Measurements from ENCODE around the gene F10. TPM values are rescaled to one million over a fixed set of nuclear protein-coding genes. Genes with fewer than 3 reads are reported as not detected.

F10 gene
- total RNA-seq, 2 donors from 2014 or later: 18.7 to 32.4 TPM

DNA sequence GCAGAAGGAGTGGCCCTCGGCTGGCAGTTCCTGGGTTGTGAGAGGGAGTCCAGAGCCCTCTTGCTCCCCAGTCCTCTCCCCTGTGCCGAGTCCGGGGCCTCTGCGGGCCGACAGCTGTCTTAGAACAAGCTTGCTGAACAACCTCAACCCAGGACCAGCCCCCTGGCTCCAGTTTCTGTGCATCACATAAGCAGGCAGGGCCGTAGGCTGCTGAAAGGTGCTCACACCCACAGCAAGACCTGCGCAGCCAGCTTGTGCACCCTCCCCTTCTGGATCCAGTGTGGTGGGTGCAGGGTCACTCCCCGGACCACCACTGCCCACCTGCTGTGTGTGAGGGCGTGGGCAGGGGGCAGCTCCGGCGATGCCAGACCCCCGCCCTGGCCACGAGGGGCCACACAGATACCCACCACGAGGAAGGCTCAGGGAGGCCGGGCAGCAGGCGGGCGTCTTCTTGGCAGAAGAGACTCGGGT lies 42.2 kb upstream of the F10 start:
- H3K36me3 Mint-ChIP-seq (ENCODE audit: low read depth): peaks cover 17% of the 10 kb centered on the region
- DNase-seq: no peak

DNA sequence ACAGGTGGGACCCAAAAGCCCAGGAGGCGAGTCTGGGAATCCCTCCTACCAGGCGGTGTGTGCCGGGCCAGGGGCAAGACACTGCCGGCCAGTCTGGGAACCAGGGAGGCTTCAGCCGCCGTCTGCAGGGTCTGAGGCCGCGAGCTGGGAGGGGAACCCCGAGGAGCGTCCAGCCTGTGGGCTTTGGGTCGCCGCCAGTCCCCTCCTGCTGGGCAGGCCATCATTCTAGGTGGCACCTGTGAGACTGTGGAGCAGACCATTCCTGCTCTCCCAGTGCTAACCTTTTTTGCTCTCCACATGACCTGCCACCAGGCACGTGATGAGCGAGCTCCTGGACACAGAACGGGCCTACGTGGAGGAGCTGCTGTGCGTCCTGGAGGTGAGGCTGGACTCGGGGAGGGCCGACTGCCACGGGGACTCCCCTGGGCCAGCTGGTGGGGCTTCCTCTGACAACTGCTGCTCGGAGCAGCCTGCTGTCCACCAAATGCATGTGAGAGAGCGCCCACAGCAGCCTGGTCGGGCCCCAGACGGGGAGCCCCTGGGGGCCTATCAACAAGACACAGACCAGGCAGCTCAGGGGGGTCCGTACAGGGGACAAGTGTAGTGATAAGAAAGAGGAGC lies 41.6 kb upstream of the F10 start:
- H3K27me3 ChIP-seq (ENCODE audit: control insufficient read depth, insufficient read depth, low read length, poor library complexity, severe bottlenecking): no peaks in the 10 kb centered on the region
- H3K36me3 ChIP-seq (ENCODE audit: control insufficient read depth, insufficient read depth, low read length): no peaks in the 10 kb centered on the region
- no peaks in the 10 kb centered on the region for H3K4me1 Mint-ChIP-seq
- H3K27ac Mint-ChIP-seq: no peak overlapping the region
- H3K4me1 ChIP-seq (ENCODE audit: control insufficient read depth, insufficient read depth, low read length): no peaks in the 10 kb centered on the region
- H3K9ac ChIP-seq (ENCODE audit: extremely low read depth, low read length, poor library complexity, severe bottlenecking): no peak overlapping the region
- no peaks in the 10 kb centered on the region for H3K9me3 ChIP-seq (ENCODE audit: control insufficient read depth, low read length)
- H3K27ac ChIP-seq (ENCODE audit: low read depth, low read length): no peak overlapping the region
- H3K4me3 Mint-ChIP-seq: no peak overlapping the region
- no peaks in the 10 kb centered on the region for H3K9me3 Mint-ChIP-seq
- DNase-seq: no peak
- WGBS, 2 experiments (ENCODE audit: insufficient coverage in 1 of 2, insufficient read length in 1 of 2): 93 to 98% methylated on average over 21 to 24 of the region's 25 CpGs
- H3K27me3 Mint-ChIP-seq (ENCODE audit: insufficient read depth): no peaks in the 10 kb centered on the region
- TF ChIP-seq, protein P1, sequence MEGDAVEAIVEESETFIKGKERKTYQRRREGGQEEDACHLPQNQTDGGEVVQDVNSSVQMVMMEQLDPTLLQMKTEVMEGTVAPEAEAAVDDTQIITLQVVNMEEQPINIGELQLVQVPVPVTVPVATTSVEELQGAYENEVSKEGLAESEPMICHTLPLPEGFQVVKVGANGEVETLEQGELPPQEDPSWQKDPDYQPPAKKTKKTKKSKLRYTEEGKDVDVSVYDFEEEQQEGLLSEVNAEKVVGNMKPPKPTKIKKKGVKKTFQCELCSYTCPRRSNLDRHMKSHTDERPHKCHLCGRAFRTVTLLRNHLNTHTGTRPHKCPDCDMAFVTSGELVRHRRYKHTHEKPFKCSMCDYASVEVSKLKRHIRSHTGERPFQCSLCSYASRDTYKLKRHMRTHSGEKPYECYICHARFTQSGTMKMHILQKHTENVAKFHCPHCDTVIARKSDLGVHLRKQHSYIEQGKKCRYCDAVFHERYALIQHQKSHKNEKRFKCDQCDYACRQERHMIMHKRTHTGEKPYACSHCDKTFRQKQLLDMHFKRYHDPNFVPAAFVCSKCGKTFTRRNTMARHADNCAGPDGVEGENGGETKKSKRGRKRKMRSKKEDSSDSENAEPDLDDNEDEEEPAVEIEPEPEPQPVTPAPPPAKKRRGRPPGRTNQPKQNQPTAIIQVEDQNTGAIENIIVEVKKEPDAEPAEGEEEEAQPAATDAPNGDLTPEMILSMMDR (conservative IDR thresholded peaks at IDR 0.05): no peak
- peaks cover 12% of the 10 kb centered on the region for H3K36me3 Mint-ChIP-seq (ENCODE audit: low read depth)
- H3K4me3 ChIP-seq (ENCODE audit: low read length): no peak overlapping the region

More for the DNA sequence above, 42.2 kb upstream of the F10 start:
- Mint-ChIP-seq H3K27me3 (ENCODE audit: insufficient read depth) (no peaks in the 10 kb centered on the region), H3K27ac (no peak overlapping the region), H3K4me3 (no peak overlapping the region), H3K9me3 (no peaks in the 10 kb centered on the region), H3K4me1 (no peaks in the 10 kb centered on the region)
- H3K36me3 ChIP-seq (ENCODE audit: control insufficient read depth, insufficient read depth, low read length): no peaks in the 10 kb centered on the region
- no peak overlapping the region for H3K4me3 ChIP-seq (ENCODE audit: low read length)
- no peak overlapping the region for H3K27ac ChIP-seq (ENCODE audit: low read depth, low read length)
- no peaks in the 10 kb centered on the region for H3K9me3 ChIP-seq (ENCODE audit: control insufficient read depth, low read length)
- H3K4me1 ChIP-seq (ENCODE audit: control insufficient read depth, insufficient read depth, low read length): no peaks in the 10 kb centered on the region
- H3K27me3 ChIP-seq (ENCODE audit: control insufficient read depth, insufficient read depth, low read length, poor library complexity, severe bottlenecking): no peaks in the 10 kb centered on the region
- WGBS, 2 experiments (ENCODE audit: insufficient coverage in 1 of 2, insufficient read length in 1 of 2): 91 to 100% methylated on average over 7 to 18 of the region's 18 CpGs
- TF ChIP-seq, protein P1 (conservative IDR thresholded peaks at IDR 0.05): no peak
- no peak overlapping the region for H3K9ac ChIP-seq (ENCODE audit: extremely low read depth, low read length, poor library complexity, severe bottlenecking)

DNA sequence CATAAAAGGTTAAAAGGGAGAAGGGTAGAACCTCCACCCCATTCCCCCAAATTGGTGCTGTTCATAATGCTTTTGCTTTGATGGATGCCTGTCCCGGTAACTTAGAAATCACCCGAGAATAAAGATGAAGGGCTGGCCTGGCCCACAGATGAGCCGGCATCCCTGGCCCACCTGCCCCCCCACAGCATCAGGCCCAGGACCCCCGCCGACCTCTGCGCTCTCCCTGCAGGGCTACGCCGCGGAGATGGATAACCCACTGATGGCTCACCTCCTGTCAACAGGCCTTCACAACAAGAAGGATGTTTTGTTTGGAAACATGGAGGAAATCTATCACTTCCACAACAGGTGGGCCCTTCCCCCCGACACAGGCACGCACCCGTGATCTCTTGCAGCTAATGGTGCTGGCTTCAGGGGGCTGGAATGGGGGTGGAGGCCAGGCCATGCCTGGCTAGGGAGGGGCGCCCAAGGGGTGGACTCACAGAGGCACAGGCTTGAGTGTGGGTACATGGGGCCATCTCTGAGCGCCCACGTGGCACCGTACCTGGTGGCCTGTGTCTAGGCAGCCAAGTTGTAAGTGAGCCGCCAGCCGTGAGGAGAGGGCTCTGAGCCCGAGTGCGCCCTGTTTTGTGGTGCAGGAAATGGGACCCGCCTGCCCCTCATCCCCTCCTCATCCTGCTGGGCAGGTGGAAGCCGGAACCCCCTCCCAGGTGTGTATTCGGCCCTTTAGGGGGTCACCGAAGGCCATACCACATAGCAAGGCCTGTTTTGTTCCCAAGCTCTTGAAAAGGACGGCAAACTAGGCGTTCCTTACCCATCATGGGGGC lies 40.2 kb upstream of the F10 start:
- no peak for DNase-seq
- no peaks in the 10 kb centered on the region for H3K27me3 ChIP-seq (ENCODE audit: control insufficient read depth, insufficient read depth, low read length, poor library complexity, severe bottlenecking)
- Mint-ChIP-seq H3K27ac (no peak overlapping the region), H3K36me3 (ENCODE audit: low read depth) (peaks cover 13% of the 10 kb centered on the region), H3K27me3 (ENCODE audit: insufficient read depth) (no peaks in the 10 kb centered on the region), H3K9me3 (no peaks in the 10 kb centered on the region), H3K4me3 (no peak overlapping the region), H3K4me1 (no peaks in the 10 kb centered on the region)
- TF ChIP-seq, protein P1 (conservative IDR thresholded peaks at IDR 0.05): no peak
- H3K4me3 ChIP-seq (ENCODE audit: low read length): no peak overlapping the region
- no peak overlapping the region for H3K9ac ChIP-seq (ENCODE audit: extremely low read depth, low read length, poor library complexity, severe bottlenecking)
- WGBS, 2 experiments (ENCODE audit: insufficient coverage in 1 of 2, insufficient read length in 1 of 2): 85 to 90% methylated on average over 8 to 26 of the region's 26 CpGs
- H3K27ac ChIP-seq (ENCODE audit: low read depth, low read length): no peak overlapping the region
- no peaks in the 10 kb centered on the region for H3K9me3 ChIP-seq (ENCODE audit: control insufficient read depth, low read length)
- no peaks in the 10 kb centered on the region for H3K4me1 ChIP-seq (ENCODE audit: control insufficient read depth, insufficient read depth, low read length)
- H3K36me3 ChIP-seq (ENCODE audit: control insufficient read depth, insufficient read depth, low read length): no peaks in the 10 kb centered on the region
